Stimulated activated CD4-positive, alpha-beta T cell treated with anti-CD3 and anti-CD28 coated beads, Interleukin-4, amount 100 ng/mL, for 24 hours (primary cell): ENCODE results near the gene ADGRG2.
A peak's percentile ranks its signal among the peaks of the same experiment; 100 is the strongest.
"Not testable (repeated sequence)": the region's sequence is repeated elsewhere in the genome, so short reads cannot be mapped to it uniquely, and the experiment has no call there.

Source experiments
- DNase-seq: peaks from one replicate; pipeline ENCODE4 v3.0.0-alpha.2; 2020

The ADGRG2 gene

DNA sequence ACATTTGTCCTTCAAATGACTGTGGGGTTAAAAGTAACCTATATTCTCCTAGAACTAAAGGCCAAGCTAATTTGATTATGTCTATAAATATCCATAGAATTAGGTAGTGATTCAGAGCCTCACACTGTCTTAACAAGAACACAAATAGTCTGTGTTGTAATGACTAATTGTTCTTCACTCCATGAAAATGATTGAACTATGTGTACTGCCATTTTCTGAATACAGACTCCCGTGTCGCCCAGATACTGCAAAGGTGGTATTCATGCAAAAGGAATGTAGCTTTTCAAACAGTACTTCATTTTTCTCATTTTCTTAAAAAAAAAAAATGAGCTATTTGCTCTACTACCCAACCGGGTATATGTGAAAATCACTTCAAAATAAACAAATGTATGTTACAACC, 127.0 kb downstream of the ADGRG2 start:
- DNase-seq: no peak

DNA sequence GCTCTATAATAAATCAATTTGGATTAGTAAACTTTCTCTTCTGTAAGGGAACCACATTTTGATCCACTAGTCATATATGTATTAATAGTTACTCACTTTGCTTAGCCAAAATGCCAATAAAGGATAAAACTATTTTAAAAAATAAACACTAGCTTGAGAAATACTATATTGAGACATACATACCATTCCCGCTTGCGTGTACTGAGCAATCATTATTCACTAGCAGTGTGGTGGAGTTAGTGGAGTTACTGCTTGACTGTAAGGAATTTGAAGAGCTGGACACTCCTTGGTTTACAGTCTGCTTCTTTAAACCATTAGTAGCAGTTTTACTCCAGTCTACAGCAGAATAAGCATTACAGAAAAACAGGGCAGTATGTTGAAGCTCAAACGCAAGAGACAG, 127.6 kb downstream of the ADGRG2 start:
- DNase-seq: no peak

- DNase-seq: no peak
Observed at GRCh38 chrX:18992829-18993228, 129.4 kb downstream of the ADGRG2 start.

- DNase-seq: no peak
Observed at GRCh38 chrX:18985186-18985435, 137.2 kb downstream of the ADGRG2 start.

DNA sequence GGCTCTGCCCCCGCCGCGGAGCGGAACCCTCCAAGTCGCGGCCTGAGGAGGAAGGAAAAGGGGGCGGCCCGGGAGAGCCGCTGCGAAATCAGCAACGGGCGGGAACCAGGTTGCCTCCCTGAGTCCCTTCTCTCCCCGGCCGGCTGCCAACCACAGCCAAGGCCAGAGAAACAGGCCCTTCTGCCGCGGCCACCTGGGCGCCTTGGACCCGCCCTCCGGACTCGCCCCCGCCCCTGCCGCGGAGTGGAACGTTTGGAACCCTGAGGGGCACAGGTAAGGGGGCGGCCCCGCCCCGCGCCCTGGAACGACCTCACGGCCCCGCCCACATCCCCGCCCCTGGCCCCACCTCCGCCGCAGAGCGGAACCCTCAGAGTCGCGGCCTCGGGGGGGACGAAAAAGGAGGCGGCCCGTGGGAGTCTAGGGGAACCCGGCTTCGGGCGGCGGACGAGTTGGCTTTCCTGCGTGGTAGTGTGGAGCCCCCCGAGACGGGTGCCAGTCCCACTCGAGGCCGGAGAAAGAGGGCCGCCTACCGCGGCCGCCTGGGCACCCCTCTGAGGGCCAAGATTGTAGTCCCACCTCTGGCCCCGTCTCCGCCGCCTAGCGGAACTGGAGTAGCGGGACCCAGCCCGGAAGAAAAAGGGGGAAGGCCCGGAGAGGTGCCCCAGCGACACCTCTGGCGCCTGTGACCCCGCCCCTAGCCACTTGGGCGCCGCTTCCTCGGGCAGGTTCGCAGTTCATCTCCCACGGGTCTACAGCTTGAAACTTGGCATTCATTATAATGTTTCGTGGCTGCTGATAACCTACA, 137.7 kb downstream of the ADGRG2 start:
- DNase-seq: peak; percentile 82

DNA sequence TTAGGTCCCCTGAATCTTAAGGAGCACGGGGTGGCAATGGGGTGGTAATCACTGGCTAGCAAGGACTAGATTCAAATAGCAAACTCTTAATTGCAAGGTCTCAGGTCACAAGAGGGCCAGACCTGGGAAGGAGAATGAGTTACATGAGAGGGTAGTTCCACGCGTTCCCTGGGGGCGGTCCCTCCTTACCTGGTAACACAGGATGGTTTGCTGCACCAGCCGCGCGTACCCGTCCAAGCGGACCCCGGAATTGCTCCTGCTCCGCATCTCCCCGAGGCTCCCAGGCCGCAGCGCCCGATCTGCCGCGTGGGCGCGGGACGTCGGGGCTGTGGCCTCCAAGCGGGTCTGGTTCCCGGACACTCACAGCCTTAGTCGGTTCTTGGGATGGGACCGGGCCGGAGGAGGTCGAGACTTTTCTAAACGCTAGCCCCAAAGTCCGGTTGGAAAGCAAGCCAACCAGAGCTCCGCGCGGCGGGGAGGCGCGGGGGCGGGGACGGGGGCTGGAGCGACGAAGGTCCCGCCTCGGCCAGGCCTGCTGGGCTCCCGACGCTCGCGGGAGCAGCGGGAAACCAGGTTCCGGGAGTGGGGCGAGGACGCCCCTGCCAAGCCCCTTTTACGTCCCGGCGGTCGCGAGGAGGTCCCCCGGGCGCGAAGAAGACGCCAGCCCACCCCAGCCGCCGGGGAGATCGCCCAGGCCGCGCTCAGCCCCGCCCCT, 138.4 kb downstream of the ADGRG2 start, which contains the start of gene PHKA2:
Gene PHKA2, minus strand, starts transcription at position 449 of the 715 bp plus-strand sequence. Its CDS starts 182 bp downstream, at position 267.
- peak; percentile 36 for DNase-seq

DNA sequence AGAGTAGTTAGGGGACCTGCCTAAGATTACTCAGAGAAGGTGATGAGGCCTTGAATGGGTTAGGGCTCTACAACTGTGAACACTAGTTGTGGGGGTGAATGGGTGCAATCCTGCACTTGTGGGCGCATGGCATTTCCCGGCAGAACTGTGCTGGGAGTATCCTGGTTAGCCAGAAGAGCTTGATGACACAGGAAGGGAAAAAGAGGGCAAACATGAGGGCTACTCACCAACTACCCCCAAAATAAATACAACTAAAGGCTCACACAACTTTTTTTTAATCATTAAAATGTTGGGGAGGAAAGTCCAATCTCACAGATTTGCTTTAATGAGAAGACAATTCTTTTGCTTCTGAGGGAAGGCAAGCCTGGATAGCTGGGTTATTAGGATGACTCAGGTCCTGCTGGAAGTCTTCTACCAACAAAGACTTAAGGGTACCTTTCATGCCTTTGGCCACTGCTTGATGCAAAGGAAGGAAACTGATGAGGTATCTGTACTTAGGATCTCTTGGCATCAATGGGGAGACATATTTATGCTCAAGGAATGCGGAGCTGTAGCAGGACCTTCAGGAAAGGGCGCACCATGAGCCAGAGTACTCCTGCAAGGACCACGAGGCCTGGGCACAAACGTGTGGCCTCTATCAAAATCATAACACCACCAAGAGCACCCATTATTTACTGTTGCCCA, 141.0 kb downstream of the ADGRG2 start:
- no peak for DNase-seq

DNA sequence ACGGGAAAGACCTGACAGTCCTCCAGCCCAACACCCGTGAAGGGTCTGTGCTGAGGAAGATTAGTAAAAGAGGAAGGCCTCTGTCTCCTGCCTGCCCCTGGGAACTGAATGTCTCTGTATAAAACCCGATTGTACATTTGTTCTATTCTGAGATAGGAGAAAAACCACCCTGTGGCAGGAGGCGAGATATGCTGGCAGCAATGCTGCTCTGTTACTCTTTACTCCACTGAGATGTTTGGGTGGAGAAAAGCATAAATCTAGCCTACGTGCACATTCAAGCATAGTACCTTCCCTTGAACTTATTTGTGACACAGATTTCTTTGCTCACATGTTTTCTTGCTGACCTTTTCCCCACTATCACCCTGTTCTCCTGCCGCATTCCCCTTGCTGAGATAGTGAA, 142.0 kb downstream of the ADGRG2 start:
- DNase-seq: not testable (repeated sequence)

DNA sequence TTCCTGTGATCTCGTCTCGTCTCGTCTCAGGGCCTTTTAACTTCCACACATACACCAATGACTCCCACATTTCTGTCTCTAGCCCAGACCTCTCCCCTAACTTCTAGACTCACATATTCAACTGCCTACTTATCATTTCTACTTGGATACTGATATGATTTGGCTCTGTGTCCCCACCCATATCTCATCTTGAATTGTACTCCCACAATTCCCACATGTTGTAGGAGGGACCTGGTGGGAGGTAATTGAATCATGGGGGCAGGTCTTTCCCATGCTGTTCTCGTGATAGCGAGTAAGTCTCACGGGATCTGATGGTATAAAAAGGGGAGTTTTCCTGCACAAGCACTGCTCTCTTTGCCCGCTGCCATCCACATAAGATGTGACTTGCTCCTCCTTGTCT, 147.3 kb downstream of the ADGRG2 start:
- DNase-seq: no peak

- no peak for DNase-seq
Observed at GRCh38 chrX:18973527-18974192, 148.6 kb downstream of the ADGRG2 start.

- no peak for DNase-seq
Observed at GRCh38 chrX:18971506-18971905, 150.8 kb downstream of the ADGRG2 start.

- no peak for DNase-seq
Observed at GRCh38 chrX:18970465-18970864, 151.8 kb downstream of the ADGRG2 start.

DNA sequence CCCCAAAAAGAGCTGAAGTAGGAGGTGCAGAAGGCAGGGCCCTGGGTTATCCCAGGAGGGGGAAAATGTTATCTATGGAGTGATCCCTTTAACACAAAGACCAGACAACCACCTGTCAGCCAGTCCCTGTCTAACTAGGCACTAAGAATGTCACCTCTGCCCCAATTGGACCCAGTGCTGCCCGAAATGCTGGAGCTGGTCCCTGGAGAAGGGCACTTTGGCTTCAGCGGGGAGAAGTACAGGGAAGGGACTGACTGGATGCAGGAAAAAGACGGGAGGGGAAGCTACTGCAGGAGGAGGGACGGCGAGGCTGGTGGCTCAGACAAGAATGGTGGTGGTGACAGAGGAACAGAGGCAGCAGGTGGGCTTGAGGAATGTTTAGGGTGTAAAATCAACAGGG, 155.6 kb downstream of the ADGRG2 start:
- DNase-seq: no peak

GRCh38 chrX:18964901-18965300, 157.4 kb downstream of the ADGRG2 start:
- DNase-seq: no peak

- DNase-seq: no peak
Observed at GRCh38 chrX:18964026-18964425, 158.2 kb downstream of the ADGRG2 start.

GRCh38 chrX:18962329-18962728, 159.9 kb downstream of the ADGRG2 start:
- no peak for DNase-seq

- DNase-seq: no peak
Observed at GRCh38 chrX:18961686-18962085, 160.6 kb downstream of the ADGRG2 start.

DNA sequence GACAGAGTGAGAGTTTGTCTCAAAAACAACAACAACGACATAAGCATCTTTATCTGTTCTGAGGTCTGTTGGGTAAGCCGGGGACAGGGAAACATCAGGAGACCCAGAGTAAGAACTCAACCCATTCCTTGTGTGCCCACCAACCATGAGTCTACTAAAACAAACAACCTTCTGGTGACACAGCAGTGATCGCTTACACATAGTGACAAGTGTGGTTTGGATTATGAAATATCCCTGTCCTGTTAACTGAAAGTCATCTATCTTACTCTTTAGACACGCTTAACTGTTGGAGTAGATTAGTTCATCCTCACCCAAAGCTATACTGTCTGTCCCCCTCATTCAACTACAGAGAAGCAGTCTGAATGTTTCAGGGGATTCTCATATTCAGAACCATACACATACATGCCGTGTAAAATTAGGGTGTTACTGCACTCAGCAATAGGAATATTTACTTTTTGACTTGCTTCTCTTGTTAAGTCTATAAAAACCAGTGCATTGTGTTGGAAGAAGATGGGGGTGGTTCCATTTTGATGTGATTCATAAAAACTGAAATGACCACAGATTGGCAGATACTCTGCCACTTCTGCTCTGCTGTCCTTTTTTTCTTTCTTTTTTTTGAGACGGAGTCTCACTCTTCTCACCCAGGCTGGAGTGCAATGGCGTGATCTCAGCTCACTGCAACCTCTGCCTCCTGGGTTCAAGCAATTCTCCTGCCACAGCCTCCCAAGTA, 165.8 kb downstream of the ADGRG2 start:
- no peak for DNase-seq

- no peak for DNase-seq
Observed at GRCh38 chrX:18955676-18956075, 166.6 kb downstream of the ADGRG2 start.

DNA sequence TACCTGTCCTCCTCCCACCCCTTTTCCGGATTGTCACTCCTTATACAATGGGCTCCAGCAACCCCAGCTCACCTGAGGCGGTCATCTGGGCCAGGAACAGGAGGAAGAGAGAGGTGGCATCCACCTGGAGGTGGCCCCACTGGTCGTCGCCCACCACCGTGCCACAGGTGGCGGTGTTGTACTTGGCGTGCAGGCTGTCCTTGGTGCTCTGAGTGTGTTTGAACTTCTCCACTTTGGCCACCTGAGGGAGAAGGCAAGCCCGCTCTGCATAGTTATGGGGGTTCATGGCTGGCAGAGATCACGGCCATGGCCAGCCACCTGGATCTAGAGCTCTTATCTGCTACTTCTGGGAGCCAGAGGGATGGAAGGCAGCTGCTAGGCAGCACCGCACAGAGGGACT, 171.2 kb downstream of the ADGRG2 start:
- no peak for DNase-seq

DNA sequence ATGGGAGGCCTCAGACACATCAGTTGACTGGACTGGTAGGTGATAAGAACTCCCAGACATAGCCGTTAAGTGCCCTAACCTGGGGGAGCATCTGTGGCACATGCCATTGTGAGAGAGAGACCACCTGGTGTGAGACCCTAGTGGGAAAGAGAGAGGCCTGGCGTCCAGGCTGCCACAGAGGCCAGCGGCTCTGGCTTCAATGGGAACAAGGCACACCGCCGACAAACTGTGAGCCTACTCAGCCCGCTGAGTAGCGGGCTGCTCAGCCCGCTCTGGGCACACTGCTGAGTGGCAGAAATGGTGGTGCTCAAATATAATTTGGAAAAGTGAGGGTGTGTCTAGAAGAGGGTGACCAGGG, 172.3 kb downstream of the ADGRG2 start:
- no peak for DNase-seq

- no peak for DNase-seq
Observed at GRCh38 chrX:18949291-18949943, 172.9 kb downstream of the ADGRG2 start.
